A549 treated with RU486 at 1 μM for 4 hours (cell line): ENCODE data around the gene LPAR1. TPM values are rescaled to one million over a fixed set of nuclear protein-coding genes. Genes with fewer than 3 reads are reported as not detected.

ENCODE experiments used
- total RNA-seq: library from RNA; stranded (reverse); fragments of 200-300 nt; extraction: Qiagen RNA extraction; gene quantifications from 5 replicates; pipeline ENCODE4 v1.2.3, GENCODE V29; 2022; ENCODE audit warnings: low read depth

LPAR1 gene
- total RNA-seq: 11.2 to 15.7 TPM (median 15.2 TPM) in 5 replicates

GRCh38 chr9:111038331-111039230, at the start of gene LPAR1:
TSS of gene LPAR1 (minus strand) at chr9:111038470. CDS start at chr9:110972117, 66,353 bp downstream.

